ENCODE data around the gene EIF2S1.

GRCh38 chr14:67395876-67396189 is 35.7 kb downstream of the EIF2S1 start:
- TF ChIP-seq, protein P1, sequence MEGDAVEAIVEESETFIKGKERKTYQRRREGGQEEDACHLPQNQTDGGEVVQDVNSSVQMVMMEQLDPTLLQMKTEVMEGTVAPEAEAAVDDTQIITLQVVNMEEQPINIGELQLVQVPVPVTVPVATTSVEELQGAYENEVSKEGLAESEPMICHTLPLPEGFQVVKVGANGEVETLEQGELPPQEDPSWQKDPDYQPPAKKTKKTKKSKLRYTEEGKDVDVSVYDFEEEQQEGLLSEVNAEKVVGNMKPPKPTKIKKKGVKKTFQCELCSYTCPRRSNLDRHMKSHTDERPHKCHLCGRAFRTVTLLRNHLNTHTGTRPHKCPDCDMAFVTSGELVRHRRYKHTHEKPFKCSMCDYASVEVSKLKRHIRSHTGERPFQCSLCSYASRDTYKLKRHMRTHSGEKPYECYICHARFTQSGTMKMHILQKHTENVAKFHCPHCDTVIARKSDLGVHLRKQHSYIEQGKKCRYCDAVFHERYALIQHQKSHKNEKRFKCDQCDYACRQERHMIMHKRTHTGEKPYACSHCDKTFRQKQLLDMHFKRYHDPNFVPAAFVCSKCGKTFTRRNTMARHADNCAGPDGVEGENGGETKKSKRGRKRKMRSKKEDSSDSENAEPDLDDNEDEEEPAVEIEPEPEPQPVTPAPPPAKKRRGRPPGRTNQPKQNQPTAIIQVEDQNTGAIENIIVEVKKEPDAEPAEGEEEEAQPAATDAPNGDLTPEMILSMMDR (IDR thresholded peaks at IDR 0.05; ENCODE audit: insufficient read depth, low read depth, low read length), result no peak
- no peak for TF ChIP-seq EZH2 (IDR thresholded peaks at IDR 0.05; ENCODE audit: insufficient read depth, low read length)
